Brain microvascular endothelial cell (primary cell): Measurements from ENCODE around the gene ZFAND3.

ENCODE experiments used
- DNase-seq: peaks from one replicate; pipeline ENCODE4 v3.0.0-alpha.2; 2020
- H3K27ac ChIP-seq: fragments of 250-450 bp; sonication (Bioruptor Pico); 2 replicates; pipeline ENCODE4 v1.5.1; 2020; ENCODE audit warnings: mild to moderate bottlenecking, moderate library complexity
- H3K27me3 ChIP-seq: fragments of 250-450 bp; sonication (Bioruptor Pico); replicated peaks from 2 replicates; pipeline ENCODE4 v1.5.1; 2020; ENCODE audit warnings: mild to moderate bottlenecking
- H3K36me3 ChIP-seq: fragments of 250-450 bp; sonication (Bioruptor Pico); replicated peaks from 2 replicates; pipeline ENCODE4 v1.5.1; 2020; ENCODE audit warnings: mild to moderate bottlenecking
- H3K4me3 ChIP-seq: 2 replicates; pipeline ENCODE4 v1.5.1; 2011; ENCODE audit warnings: low read depth, mild to moderate bottlenecking, control low read depth, low read length, moderate library complexity
- in situ Hi-C: cut with HindIII; loops from 2 replicates; pipeline ENCODE4 v1.10.0; 2017; ENCODE audit warnings: low sequenced_read_pairs, low pct_ligation_motif_present
- TF ChIP-seq, protein P1 (sequence below): IDR thresholded peaks from 2 replicates; pipeline ENCODE4 v1.5.1; 2011; ENCODE audit warnings: low read depth, mild to moderate bottlenecking, moderate library complexity, low read length, control low read depth, inconsistent platforms; ENCODE audit errors: missing control alignments

ZFAND3 gene

DNA sequence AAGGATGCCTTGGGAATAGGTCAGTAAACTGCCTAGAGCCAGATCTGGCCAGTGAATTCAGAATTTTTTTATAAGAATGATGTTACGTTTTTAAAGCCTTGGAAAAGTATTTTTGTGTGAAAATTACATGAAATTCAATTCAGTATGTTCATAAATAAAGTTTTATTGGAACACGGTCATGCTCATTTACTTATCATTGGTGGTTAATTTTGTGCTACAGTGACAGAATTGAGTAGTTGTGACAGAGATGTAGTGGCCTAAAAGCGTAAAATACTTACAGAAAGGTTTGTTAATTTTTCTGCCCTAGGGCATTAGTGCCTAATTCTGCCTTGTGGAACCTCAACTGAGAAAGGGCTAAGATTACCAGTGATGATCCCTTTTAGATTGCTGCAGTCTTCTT is 28.2 kb downstream of the ZFAND3 start:
- Histone ChIP-seq H3K4me3 (no peak overlapping the region), H3K27ac (no peak overlapping the region), H3K27me3 (no peaks in the 10 kb centered on the region), H3K36me3 (no peaks in the 10 kb centered on the region)
- TF ChIP-seq, protein P1, sequence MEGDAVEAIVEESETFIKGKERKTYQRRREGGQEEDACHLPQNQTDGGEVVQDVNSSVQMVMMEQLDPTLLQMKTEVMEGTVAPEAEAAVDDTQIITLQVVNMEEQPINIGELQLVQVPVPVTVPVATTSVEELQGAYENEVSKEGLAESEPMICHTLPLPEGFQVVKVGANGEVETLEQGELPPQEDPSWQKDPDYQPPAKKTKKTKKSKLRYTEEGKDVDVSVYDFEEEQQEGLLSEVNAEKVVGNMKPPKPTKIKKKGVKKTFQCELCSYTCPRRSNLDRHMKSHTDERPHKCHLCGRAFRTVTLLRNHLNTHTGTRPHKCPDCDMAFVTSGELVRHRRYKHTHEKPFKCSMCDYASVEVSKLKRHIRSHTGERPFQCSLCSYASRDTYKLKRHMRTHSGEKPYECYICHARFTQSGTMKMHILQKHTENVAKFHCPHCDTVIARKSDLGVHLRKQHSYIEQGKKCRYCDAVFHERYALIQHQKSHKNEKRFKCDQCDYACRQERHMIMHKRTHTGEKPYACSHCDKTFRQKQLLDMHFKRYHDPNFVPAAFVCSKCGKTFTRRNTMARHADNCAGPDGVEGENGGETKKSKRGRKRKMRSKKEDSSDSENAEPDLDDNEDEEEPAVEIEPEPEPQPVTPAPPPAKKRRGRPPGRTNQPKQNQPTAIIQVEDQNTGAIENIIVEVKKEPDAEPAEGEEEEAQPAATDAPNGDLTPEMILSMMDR = no peak
- no peak for DNase-seq
- in situ Hi-C loops = no loop called here

DNA sequence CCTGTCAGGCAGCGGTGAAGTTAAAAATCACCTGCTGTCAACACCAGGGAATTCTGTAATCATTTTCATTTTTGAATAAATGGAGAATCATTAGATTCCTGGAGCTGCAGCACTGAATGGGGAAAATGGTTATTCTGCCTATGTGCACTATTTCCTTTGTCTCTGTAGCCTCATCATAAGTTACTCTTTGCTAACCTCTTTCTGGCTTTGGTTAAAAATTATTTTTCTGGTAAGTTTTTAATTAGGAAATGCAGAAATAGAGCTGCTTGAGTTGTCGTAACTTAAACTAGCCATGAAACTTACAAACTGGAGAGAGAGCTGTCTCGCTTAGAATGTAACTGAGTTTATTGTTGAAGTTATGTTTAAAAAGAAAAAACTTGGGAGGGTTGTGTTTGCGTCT is 28.8 kb downstream of the ZFAND3 start:
- TF ChIP-seq, protein P1 = no peak
- Histone ChIP-seq H3K36me3 (no peaks in the 10 kb centered on the region), H3K27ac (no peak overlapping the region), H3K27me3 (no peaks in the 10 kb centered on the region), H3K4me3 (no peak overlapping the region)
- in situ Hi-C loops = no loop called here
- DNase-seq = no peak

- TF ChIP-seq, protein P1 = no peak
- in situ Hi-C loops = no loop called here
- no peak overlapping the region for H3K27ac ChIP-seq
- H3K27me3 ChIP-seq = no peaks in the 10 kb centered on the region
- H3K36me3 ChIP-seq = no peaks in the 10 kb centered on the region
- H3K4me3 ChIP-seq = no peak overlapping the region
- DNase-seq = no peak
These were observed 30.7 kb downstream of the ZFAND3 start for GRCh38 chr6:37850260-37850659.

DNA sequence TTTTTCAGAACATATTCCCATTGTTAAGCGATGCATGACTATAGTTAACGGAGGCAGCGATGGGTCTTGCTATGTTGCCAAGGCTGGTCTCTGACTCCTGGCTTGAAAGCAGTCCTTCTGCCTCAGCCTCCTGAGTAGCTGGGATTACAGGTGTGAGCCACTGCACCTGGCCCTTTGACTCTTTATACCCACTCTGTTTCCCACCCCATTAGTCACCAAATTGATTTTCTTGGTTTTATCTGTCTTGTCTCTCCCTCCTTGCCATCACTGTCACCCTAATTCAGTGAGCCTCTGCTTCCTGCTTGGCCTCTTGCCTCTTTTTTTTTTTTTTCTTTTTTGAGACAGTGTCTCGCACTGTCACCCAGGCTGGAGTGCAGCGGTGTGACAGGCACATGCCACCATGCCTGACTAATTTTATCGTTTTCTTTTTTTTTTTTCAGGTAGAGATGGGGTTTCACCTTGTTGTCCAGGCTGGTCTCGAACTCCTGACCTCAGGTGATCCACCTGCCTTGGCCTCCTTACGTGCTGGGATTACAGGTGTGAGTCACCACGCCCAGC is 31.3 kb downstream of the ZFAND3 start:
- TF ChIP-seq, protein P1 = no peak
- in situ Hi-C loops = no loop called here
- no peak for DNase-seq
- H3K27ac ChIP-seq = no peak overlapping the region
- H3K36me3 ChIP-seq = no peaks in the 10 kb centered on the region
- no peak overlapping the region for H3K4me3 ChIP-seq
- no peaks in the 10 kb centered on the region for H3K27me3 ChIP-seq

GRCh38 chr6:37851997-37852524 is 32.5 kb downstream of the ZFAND3 start:
- Histone ChIP-seq H3K4me3 (no peak overlapping the region), H3K27me3 (no peaks in the 10 kb centered on the region), H3K27ac (no peak overlapping the region), H3K36me3 (no peaks in the 10 kb centered on the region)
- TF ChIP-seq, protein P1 = no peak
- in situ Hi-C loops = no loop called here
- no peak for DNase-seq

GRCh38 chr6:37856285-37856684 is 36.8 kb downstream of the ZFAND3 start:
- Histone ChIP-seq H3K27me3 (no peaks in the 10 kb centered on the region), H3K36me3 (no peaks in the 10 kb centered on the region), H3K27ac (no peak overlapping the region), H3K4me3 (no peak overlapping the region)
- in situ Hi-C loops = no loop called here
- DNase-seq = no peak
- TF ChIP-seq, protein P1 = no peak
